Measurements from ENCODE around the gene ATM.
"Not testable (repeated sequence)": the region's sequence is repeated elsewhere in the genome, so short reads cannot be mapped to it uniquely, and the experiment has no call there.

ATM gene

DNA sequence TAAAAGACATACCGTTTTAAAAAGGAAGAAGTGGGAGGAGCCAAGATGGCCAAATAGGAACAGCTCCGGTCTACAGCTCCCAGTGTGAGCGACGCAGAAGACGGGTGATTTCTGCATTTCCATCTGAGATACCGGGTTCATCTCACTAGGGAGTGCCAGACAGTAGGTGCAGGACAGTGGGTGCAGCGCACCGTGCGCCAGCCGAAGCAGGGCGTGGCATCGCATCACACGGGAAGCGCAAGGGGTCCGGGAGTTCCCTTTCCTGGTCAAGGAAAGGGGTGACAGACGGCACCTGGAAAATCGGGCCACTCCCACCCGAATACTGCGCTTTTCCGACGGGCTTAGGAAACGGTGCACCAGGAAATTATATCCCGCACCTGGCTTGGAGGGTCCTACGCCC is 150.6 kb downstream of the ATM start:
- not testable (repeated sequence) for DNase-seq (ENCODE audit: low read depth)

DNA sequence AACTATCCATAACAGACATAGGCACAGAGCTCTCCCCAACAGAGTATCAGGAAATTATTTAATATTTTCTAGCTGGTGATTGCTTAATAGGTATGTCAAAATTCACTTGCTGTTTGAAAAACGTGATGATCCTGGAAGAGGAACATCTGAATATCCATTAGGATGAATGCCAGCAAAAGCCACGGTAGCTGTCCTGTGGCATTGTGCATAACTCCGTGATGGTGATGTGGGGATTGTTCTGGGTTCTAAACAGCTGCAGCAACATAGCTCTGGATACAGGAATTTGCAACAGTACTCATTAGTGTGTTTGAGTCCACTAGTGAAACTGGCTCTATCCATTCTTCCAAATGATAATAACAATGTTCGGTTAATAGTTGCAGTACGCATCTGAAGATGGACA is 165.7 kb downstream of the ATM start:
- DNase-seq (ENCODE audit: low read depth), result no peak

DNA sequence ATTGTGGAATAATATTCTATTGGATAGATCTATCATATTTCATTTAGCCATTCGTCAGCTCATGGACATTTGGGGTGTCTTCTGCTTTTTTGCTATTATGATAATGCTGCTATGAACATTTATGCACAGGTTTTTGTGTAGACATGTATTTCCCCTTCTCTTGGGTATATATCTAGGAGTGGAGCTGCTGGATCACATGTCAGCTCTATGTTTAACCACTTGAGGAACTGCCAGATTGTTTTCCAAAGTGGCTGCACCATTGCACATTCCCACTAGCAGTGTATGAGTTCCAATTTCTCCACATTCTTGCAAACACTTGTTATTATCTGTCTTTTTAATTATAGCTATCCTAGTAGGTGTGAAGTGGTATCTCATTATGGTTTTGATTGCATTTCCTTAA is 169.5 kb downstream of the ATM start:
- DNase-seq (ENCODE audit: low read depth), result no peak

DNA sequence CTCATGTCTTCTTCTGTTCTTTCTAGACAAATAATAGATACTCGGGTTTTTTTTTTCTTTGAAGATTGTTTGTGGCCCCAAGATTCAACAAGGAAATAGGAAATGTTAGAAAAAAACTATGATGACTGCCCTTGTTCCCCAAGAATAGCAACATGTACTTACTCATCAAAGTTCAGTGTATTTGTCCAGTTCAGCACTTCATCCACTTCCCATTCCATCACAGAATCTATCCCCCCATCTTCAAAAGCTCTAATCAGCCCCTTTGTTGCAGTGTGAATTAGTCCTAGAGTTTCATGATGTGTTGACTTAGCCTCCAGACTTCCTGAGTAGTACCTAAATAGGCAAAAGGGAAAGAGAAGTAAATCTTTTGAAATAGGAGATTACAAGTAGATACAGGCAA is 170.2 kb downstream of the ATM start:
- DNase-seq (ENCODE audit: low read depth), result no peak

DNA sequence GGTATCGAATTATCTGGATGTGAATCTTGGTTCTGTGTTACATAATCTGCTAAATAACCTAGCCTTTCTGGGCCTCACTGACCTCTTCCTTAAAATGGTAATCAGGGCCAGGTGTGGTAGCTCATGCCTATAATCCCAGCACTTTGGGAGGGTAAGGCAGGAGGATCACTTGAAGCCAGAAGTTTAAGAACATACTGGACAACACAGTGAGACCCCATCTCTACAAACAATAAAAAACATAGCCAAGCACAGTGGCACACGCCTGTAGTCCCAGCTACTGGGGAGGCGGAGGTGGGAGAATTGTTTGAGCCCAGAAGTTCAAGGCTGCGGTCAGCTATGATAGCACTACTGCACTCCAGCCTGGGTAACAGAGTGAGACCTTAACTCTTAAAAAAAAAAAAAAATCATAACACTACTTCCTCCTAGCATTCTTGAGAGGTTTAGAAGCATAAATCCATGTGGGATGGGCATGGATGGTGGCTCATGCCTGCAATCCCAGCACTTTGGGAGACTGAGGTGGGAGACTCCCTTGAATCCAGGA is 171.9 kb downstream of the ATM start:
- DNase-seq (ENCODE audit: low read depth), result no peak

DNA sequence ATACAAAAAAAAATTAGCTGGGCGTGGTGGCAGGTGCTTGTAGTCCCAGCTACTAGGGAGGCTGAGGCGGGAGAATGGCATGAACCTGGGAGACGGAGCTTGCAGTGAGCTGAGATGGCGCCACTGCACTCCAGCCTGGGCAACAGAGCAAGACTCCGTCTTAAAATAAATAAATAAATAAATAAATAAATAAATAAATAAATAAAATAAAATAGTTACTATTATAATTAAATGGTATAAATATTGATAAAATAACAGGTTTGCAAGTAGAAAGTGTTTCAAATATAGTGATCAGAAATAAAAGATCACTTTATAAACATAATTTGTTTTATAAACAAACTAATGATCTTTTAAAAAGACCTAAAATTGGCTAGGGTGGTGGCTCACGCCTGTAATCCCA is 173.8 kb downstream of the ATM start:
- DNase-seq (ENCODE audit: low read depth), result not testable (repeated sequence)

DNA sequence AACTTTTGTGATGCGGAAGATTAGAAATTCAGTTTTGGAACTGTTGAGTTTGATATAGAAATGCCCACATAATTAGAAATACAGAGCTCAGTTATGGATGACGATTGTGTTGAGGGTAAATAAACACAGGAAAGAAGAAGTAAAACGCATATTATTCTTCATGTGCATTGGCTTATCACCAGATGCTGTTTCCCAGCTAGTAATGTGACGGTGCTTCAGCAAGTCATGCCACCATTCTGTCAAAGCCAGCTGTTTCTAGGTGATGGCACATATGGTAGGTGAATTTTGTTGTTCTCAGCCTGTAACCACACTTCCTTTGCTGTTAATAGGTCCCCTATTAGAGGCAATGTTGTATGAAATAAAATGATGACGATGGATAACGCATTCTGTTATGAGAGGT is 175.6 kb downstream of the ATM start:
- no peak for DNase-seq (ENCODE audit: low read depth)

DNA sequence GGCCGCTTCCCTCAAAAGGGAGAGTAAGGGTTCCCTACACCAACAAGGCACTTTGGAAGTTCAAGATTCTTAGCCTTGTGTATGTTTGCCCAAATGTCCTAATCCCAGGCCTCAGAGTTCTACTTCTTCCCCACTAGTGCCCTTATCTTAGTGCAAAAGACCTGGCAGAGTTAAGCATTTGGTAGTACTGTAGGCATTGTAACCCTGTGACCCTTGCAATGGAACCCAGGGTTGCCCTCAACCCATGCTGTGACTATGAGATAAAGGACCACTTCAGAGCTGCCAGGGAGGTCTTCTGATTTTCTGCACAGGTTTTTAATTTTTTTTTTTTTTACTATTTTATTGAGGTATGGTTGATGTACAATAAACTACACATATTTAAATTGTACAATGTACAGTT is 179.4 kb downstream of the ATM start:
- DNase-seq (ENCODE audit: low read depth), result no peak

DNA sequence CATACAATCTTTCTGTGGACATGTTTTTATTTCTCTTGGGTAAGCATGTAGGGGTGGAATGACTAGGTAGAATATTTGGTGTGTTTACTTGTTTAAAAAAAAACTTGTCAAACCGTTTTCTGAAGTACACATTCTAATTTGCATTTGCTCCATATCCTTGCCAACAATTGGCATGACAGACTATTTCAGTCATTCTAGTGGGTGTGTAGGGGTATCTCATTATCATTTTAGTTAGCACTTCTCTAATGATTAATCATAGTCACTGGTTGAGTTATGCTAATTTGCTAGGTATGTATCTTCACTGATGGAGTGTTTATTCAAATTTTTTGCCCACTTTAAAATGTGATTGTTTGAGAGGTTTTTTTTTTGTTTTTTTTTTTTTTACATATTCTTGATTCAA is 180.2 kb downstream of the ATM start:
- no peak for DNase-seq (ENCODE audit: low read depth)

DNA sequence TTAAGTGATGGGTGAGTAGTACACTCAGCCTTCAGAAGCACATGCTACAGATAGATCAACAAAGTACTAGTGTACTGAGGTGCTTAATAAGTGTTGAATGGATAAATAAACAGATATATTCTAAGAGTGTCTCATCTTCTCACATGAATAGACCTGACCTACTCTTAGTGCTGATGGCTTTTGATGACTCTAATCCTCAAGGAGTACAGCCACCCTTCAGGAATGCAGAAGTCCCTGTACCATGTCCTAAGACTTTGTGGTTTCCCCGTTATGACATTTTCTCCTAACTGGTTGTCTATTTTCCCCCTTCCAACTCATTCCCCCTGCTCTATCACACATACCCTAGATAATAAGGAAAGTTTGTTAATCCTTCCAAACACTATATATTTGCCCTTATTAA is 182.8 kb downstream of the ATM start:
- DNase-seq (ENCODE audit: low read depth), result no peak

DNA sequence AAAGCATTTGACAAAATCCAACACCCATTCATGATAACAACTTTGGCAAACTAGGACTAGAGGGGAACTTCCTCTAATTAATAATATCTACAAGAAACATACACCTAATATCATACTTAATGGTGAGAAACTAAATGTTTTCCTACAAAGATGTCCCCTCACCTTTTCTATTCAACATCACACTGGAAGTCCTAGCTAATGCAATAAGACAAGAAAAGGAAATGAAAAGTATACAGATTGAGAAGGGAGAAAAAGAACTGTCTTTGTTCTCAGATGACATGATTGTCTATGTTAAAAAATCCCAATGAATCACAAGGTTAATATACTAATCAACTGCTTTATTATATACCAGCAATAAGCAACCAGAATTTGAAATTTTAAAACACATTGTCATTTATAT is 192.1 kb downstream of the ATM start:
- no peak for DNase-seq (ENCODE audit: low read depth)

DNA sequence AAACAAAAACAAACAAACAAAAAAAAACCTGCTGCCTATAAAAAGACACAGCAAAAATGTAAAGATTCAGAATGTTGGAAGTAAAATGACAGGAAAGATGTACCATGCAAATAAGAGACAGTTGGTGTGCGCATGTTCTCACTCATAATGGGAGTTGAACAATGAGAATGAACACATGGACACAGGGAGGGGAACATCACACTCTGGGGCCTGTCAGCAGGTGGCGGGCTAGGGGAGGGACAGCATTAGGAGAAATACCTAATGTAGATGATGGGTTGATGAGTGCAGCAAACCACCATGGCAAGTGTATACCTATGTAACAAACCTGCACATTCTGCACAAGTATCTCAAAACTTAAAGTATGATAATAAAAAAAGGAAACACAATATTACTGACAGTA is 194.7 kb downstream of the ATM start:
- DNase-seq (ENCODE audit: low read depth), result not testable (repeated sequence)
